GM10847 (cell line): Measurements from ENCODE around the gene SLCO2A1.

ENCODE experiments used
- POLR2A ChIP-seq: IDR thresholded peaks from 2 replicates; pipeline ENCODE4 v1.6.1; 2011; ENCODE audit not compliant: insufficient read length; ENCODE audit errors: extremely low read depth

SLCO2A1 gene

DNA sequence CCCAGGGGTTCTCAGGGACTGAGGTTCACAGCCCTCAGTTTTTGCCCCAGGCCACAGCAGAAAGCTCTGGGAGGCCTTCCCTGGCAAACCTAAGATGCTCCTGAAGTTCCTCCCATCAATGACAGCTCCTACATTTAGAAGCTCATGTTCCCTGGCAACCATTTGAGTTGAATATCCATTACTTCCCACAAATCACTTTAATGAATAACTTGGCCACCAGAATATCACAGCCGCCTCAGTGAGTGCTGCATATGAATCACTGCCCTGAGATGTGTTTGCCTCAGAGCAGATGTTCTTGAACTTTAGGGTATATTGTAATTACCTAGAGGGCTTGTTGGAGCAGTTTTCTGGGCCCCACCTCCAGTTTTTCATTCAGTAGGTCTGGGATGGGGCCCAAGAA, 27.4 kb downstream of the SLCO2A1 start:
- no peak for TF ChIP-seq POLR2A

DNA sequence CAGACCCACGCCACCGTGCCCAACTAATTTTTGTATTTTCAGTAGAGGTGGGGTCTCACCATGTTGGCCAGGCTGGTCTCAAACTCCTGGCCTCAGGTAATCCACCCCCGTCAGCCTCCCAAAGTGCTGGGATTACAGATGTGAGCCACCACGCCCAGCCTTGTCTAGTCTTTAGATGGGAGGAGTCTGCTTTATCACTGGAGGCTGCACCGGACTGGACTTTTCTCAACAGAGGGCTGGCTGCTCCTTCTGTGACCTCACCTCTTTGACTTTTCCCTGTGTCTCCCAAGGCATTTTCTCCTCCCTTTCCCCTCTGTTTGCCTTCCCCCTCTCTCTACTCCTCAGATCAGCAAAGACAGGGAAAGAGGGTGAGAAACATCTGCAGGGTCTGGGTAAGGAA, 28.5 kb downstream of the SLCO2A1 start:
- TF ChIP-seq POLR2A, result no peak

DNA sequence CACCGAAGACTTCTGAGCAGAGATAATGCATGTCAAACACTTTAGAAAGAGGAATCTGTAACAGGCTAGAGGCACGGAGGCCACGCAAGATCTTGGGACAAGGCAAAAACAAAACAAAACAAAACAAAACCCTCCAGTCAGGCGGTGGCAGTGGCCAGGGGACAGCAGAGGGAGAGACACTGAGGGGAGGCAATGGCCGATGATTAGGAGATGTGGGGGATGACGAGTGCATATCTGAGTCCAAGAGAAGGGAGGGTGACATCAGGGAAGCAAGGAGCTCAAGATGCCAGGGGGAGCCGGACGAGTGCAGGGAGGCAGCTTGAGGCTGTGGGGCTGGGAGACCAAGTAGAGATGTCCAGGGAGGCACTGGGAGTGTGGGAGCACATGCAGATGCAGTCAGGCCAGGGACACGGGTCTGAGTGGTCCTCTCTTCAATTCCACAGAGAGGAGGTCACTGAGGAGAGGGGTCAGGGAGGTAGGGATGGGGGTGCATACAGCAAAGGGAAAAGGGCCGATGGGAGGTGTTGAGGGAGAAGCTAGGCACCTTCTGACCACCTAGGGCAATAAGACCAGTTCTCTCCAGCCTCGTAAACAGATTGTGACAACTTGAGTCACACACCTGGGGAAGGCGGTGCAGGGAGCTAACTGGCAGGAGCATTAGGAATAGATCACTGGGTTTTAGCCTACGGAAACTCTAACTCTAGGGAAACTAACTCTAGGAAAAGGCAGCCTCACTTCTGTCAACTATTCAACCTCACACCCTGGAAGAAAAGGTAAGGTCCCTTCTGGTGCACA, 29.6 kb downstream of the SLCO2A1 start:
- no peak for TF ChIP-seq POLR2A

DNA sequence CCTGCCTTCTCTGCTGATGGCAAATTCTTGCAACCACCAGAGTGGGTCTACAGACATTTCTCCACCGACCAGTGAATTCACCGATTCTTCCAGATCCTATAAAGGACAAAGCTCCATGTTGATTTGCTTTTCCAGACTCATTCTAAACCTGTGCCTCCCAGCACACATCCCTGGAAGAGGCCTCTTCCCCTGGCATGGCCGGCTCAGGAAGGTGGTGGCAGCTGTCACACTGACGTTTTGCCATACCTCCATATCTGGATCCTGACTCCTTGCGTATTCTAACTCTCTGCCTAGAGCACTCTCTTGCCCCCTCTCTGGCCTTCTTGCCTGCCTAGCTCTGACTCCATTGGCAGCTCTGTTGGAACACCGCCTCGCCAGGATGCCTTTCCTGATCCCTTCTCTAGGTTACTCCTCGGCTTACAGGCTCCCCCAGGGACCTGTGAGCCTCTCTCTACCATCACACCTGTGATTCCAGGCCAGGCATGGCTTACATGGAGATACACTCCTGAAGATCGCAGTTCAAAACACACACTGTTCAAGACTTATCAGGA, 31.0 kb downstream of the SLCO2A1 start:
- no peak for TF ChIP-seq POLR2A

DNA sequence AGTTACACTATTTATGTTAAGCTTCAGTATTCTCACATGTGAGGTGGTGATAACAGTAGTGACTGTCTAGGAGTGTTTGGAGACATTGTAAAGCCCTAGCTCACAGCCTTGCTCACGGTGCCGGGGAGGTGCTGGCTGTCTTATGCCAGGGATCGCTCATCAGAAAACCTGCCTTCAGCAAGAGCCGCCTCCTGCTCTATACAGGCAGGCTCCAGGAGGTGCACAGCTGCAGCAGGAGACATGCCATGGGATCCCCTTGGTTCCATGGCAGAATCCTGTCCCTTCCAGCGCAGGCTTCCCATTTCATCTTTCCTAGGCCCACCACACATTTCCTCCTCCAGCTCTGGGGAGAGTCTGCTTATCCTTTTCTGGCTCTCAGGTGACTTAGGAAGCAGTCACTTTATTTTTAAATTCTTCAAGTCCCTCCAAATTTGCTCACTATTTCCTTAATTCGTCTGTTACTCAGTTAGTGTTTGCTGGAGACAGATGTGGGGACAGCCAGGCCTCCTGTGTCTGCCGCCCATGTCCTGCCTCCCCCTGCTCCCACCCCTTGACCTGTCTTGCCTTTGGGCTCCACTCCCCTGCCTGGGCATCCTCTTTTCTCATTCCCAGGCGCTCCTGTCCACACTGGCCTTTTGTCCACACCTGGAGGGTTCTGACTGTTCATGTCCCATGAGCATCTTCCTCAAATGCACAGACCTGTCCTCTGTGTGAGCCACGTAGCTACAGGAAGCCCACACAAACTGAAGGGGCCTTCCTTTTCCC, 31.7 kb downstream of the SLCO2A1 start:
- no peak for TF ChIP-seq POLR2A

GRCh38 chr3:133996996-133997395, 32.7 kb downstream of the SLCO2A1 start:
- no peak for TF ChIP-seq POLR2A

DNA sequence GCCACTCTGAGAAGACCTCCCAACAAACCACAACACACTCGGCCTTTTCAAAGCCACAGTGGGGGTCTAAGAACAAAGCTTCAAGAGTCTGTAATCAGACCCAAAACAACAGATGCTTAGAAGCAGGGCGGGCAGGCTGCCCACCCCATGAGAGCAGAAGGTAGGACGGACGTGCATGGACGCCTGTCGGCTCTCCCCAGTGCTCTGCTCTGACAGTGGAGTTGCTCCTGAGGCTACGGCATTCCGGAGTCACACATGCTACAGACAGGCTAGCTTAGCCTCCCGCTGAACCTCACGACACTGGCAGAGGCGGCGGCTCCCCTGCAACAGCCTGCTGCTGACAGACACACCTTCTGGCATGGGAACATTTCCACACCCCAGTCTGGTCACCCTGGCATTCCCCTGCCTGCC, 33.5 kb downstream of the SLCO2A1 start:
- no peak for TF ChIP-seq POLR2A

GRCh38 chr3:133995264-133995663, 34.5 kb downstream of the SLCO2A1 start:
- TF ChIP-seq POLR2A, result no peak

DNA sequence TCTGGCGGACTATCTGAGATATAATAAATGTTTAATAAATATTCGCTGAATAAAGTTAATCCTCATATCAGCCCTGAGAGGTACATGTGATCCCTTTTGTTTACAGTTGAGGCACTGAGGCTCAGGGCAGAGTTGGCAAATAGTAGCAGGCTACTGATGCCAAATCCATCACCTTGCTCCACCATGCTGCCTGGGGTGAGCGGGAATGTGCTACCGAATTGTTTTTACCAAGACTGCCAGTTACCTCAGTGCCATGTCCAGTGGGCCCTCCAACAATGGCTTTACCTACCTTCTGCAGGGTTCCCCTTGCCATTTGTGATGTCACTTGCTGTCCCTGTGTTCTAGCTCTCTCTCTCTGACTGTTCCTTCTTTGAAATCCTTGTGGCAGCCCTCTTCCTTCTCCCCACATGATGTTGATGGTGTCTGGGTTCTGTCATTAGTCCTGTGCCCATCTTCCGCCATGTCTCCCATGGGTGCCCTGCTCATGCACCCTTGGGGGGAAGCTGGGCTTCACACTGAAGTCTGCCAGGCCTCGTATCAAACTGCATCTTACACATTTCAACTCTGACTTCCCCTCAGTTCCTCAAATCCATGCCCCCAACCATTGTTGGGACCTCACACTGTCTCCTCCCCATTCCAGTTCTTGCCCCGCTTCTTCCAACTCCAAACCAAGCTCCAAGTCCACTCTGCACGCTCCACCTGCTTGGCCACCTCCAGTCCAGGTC, 35.4 kb downstream of the SLCO2A1 start:
- TF ChIP-seq POLR2A, result no peak

DNA sequence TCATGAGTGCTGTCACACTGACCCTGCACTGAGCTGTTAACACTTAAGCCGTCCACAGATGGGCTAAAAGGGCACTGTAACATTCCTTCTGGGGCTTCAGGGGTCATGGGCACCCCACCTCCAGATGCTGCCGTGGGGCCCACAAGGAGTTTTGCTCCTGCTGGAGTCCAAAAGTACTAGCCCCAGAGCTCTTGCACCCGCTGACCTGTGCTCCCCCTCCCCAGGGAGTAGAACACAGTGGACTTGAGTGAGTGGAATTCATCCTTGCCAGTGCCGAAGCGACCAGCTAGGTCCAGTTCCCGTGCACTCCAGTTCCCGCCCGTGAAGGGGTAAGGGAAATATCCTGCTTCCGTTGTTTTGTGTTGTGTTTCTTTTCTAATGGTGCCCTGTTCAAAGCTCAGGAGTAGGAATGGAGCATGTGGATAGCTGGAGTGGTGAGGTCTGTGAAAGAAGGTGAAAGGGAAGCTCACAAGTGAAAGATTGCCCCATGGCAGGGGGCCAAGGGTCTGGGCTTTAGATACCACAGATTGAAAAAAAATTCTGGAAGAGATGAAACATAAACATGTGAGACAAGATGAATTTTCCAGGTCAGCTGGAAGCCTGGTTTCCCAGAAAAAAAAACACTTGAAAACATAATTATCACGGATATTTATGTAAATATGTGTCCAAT, 36.6 kb downstream of the SLCO2A1 start:
- no peak for TF ChIP-seq POLR2A

DNA sequence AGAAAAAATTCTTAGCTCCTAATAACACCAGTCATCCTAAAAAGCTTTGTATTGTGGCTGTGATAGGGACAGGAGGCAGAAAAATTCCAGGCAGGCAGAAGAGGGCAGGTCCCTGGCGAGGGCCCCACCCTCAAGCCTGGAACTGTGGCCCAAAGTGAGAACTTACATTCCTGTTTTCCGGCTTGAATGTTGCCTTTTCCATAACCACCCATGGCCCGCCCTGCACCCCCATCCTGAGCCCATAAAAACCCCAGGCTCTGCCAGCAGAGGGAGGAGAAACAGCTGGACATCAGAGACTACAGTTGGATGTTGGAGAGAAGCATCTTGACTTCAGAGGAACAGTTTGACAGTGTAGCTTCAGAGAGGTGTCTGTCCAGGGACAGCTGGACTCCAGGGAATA, 37.3 kb downstream of the SLCO2A1 start:
- TF ChIP-seq POLR2A, result no peak

DNA sequence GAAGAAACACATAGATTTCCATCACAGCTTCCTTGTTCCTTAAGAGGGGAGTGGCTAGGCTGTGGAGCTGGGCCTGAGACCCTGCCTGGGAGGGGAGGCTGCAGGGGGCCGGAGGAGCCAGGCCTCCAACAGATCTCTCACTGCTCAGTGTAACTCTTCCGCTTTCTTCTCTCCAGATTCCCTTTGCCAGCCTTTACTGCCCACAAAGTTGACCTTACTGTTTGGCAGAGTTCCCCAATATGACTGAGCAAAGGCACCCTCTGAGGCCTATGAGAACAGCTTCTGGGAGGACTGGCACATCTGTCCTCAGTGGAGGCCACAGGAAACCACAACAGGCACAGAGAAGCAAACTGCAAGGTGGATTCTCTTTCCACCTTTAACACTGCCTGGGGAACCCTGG, 38.1 kb downstream of the SLCO2A1 start:
- TF ChIP-seq POLR2A, result no peak

GRCh38 chr3:133991209-133991608, 38.5 kb downstream of the SLCO2A1 start:
- TF ChIP-seq POLR2A, result no peak

- no peak for TF ChIP-seq POLR2A
Observed at GRCh38 chr3:133989936-133990702, 39.6 kb downstream of the SLCO2A1 start.
